OCI-LY3 (cell line): ENCODE data around the gene TPBGL.

Experiments used
- EZH2phosphoT487 ChIP-seq: fragments of 200-600 bp; shearing (Covaris generic); IDR thresholded peaks from 2 replicates; pipeline ENCODE4 v1.6.1; 2018; ENCODE audit warnings: antibody characterized with exemption, mixed run types, low read depth
- TF ChIP-seq, protein P1 (sequence below): fragments of 200-600, 300-600 bp; sonication (generic); IDR thresholded peaks from 2 replicates; pipeline ENCODE4 v1.5.1; 2014; ENCODE audit warnings: antibody characterized with exemption, low read length, low read depth

GRCh38 chr11:75272391-75272790 lies 31.8 kb downstream of the TPBGL start:
- TF ChIP-seq, protein P1, sequence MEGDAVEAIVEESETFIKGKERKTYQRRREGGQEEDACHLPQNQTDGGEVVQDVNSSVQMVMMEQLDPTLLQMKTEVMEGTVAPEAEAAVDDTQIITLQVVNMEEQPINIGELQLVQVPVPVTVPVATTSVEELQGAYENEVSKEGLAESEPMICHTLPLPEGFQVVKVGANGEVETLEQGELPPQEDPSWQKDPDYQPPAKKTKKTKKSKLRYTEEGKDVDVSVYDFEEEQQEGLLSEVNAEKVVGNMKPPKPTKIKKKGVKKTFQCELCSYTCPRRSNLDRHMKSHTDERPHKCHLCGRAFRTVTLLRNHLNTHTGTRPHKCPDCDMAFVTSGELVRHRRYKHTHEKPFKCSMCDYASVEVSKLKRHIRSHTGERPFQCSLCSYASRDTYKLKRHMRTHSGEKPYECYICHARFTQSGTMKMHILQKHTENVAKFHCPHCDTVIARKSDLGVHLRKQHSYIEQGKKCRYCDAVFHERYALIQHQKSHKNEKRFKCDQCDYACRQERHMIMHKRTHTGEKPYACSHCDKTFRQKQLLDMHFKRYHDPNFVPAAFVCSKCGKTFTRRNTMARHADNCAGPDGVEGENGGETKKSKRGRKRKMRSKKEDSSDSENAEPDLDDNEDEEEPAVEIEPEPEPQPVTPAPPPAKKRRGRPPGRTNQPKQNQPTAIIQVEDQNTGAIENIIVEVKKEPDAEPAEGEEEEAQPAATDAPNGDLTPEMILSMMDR = no peak
- no peak for TF ChIP-seq EZH2phosphoT487
